MCF 10A (cell line): ENCODE measurements around the gene CNPY4. TPM values are rescaled to one million over a fixed set of nuclear protein-coding genes. Genes with fewer than 3 reads are reported as not detected.

ENCODE experiments used
- BruUV-seq: library from RNA; stranded (reverse); fragments of 400-500 nt; replicated peaks from 2 replicates; lab custom pipeline; 2021; lab: Mats Ljungman, UMichigan
- CTCF ChIA-PET: fragments of 300-600 bp; sonication (Branson Sonifier 250); formaldehyde crosslinking; extraction: SDS; loops from one replicate; lab custom pipeline; 2021; ENCODE audit warnings: antibody characterized with exemption, inconsistent platforms; lab: Yijun Ruan, JAX
- POLR2A ChIA-PET: fragments of 300-600, 350-650 bp; sonication (Branson Sonifier 250); formaldehyde crosslinking; extraction: SDS; loops from one replicate; lab custom pipeline; 2020; ENCODE audit warnings: antibody characterized with exemption, inconsistent platforms; lab: Yijun Ruan, JAX
- DNase-seq: peaks from one replicate; pipeline ENCODE4 v3.0.0-alpha.2; 2018; ENCODE audit not compliant: unreplicated experiment
- H3K27ac Mint-ChIP-seq: one replicate; pipeline ENCODE4 v1.8.0; 2022; ENCODE audit warnings: mild to moderate bottlenecking, low read depth, mixed read lengths; ENCODE audit not compliant: unreplicated experiment
- H3K27me3 Mint-ChIP-seq: one replicate; pipeline ENCODE4 v1.8.0; 2022; ENCODE audit warnings: mixed read lengths; ENCODE audit not compliant: insufficient read depth, unreplicated experiment
- H3K36me3 Mint-ChIP-seq: one replicate; pipeline ENCODE4 v1.8.0; 2022; ENCODE audit warnings: mild to moderate bottlenecking, moderate library complexity, mixed read lengths; ENCODE audit not compliant: insufficient read depth, unreplicated experiment
- H3K4me1 Mint-ChIP-seq: one replicate; pipeline ENCODE4 v1.8.0; 2022; ENCODE audit warnings: mixed read lengths; ENCODE audit not compliant: insufficient read depth, unreplicated experiment
- H3K4me3 Mint-ChIP-seq: one replicate; pipeline ENCODE4 v1.8.0; 2022; ENCODE audit warnings: mild to moderate bottlenecking, moderate library complexity, mixed read lengths; ENCODE audit not compliant: unreplicated experiment
- H3K9me3 Mint-ChIP-seq: one replicate; pipeline ENCODE4 v1.8.0; 2022; ENCODE audit warnings: mixed read lengths; ENCODE audit not compliant: unreplicated experiment
- intact Hi-C: fragments of 100-400 bp; cut with micrococcal nuclease; formaldehyde crosslinking; loops from 2 replicates; pipeline ENCODE4 v1.14.1; 2022
- total RNA-seq: library from RNA; stranded (reverse); gene quantifications from 2 replicates; pipeline ENCODE4 v1.2.3, GENCODE V29; 2022
- TF ChIP-seq, protein P1 (sequence below): fragments of 200-600 bp; IDR thresholded peaks from one replicate; pipeline ENCODE4 v1.8.0; 2022; ENCODE audit warnings: antibody characterized with exemption, mild to moderate bottlenecking; ENCODE audit not compliant: unreplicated experiment

CNPY4 gene
- total RNA-seq, 1 experiment from 2014 or later: 2.9 TPM

DNA sequence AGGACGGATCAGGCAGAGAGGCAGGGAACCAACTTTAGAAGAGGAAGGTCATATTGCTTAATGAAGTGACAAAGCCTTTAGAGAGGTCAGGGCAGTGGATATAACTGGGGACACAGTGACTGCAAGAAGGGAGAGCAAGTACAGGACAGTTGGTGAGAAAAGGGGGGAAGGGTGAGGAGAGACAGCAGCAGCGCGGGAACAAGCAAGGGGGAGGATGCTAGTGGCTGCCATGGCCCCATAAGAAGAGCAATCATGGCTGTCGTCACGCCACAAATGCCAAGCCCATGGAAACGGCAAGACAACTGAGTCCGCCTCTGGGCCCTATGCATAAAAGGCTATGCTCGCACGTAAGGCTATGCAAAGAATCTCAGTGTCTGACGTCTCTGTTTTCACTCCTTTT, 47.0 kb upstream of the CNPY4 start:
- no TSS peak for BruUV-seq
- H3K27ac Mint-ChIP-seq: no peak overlapping the region
- peaks cover 93% of the 10 kb centered on the region for H3K36me3 Mint-ChIP-seq
- POLR2A ChIA-PET: interaction anchor here (1.0 to 1.3 kb wide), 2 partner anchors 15 to 57 kb away, joined by 3 read pairs; partner anchors contain the start of gene ZKSCAN1
- H3K4me1 Mint-ChIP-seq: no peaks in the 10 kb centered on the region
- CTCF ChIA-PET: interaction anchor here (1.6 to 1.9 kb wide), 2 partner anchors 78 to 82 kb away, joined by 5 to 6 read pairs; no protein-coding TSS in a partner anchor
- peaks cover 16% of the 10 kb centered on the region for H3K9me3 Mint-ChIP-seq
- no peak overlapping the region for H3K4me3 Mint-ChIP-seq
- no peak for DNase-seq
- TF ChIP-seq, protein P1, sequence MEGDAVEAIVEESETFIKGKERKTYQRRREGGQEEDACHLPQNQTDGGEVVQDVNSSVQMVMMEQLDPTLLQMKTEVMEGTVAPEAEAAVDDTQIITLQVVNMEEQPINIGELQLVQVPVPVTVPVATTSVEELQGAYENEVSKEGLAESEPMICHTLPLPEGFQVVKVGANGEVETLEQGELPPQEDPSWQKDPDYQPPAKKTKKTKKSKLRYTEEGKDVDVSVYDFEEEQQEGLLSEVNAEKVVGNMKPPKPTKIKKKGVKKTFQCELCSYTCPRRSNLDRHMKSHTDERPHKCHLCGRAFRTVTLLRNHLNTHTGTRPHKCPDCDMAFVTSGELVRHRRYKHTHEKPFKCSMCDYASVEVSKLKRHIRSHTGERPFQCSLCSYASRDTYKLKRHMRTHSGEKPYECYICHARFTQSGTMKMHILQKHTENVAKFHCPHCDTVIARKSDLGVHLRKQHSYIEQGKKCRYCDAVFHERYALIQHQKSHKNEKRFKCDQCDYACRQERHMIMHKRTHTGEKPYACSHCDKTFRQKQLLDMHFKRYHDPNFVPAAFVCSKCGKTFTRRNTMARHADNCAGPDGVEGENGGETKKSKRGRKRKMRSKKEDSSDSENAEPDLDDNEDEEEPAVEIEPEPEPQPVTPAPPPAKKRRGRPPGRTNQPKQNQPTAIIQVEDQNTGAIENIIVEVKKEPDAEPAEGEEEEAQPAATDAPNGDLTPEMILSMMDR: no peak
- intact Hi-C loops: no loop called here
- H3K27me3 Mint-ChIP-seq: no peaks in the 10 kb centered on the region

DNA sequence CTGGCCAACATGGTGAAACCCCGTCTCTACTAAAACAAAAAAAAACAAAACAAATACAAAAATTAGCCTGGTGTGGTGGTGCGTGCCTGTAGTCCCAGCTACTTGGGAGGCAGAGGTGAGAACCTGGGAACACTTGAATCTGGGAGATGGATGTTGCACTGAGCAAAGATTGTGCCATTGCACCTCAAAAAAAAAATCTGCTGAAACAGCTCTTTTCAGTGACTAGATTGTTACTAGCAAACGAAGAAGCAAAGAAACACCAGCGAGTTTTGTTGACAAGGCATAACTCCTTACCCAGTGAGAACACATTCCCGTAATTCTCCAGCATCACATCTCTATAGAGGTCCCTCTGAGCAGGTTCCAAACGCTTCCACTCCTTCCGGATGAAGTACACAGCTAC, 44.6 kb upstream of the CNPY4 start:
- no TSS peak for BruUV-seq

DNA sequence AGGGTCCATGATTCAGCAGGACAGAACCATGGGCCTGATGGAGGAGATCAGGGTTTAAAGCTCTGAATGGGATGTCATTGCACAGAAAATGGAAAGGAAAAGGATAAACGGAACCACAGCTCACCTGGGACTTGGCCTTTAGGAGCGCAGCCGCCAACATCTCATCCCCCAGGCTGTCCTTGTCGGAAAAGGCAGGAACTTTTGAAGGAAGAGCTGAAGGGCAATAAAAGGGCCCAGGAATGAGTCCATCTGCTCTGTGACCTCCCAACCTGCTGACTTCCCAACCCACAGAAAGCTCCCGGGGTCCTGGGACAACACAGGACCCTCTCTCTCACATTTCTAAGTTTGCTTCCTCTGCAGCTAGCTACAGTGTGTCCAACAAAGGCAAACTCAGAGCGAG, 44.0 kb upstream of the CNPY4 start:
- no TSS peak for BruUV-seq
- DNase-seq: no peak
- peaks cover 6% of the 10 kb centered on the region for H3K4me1 Mint-ChIP-seq
- H3K4me3 Mint-ChIP-seq: no peak overlapping the region
- H3K9me3 Mint-ChIP-seq: peaks cover 16% of the 10 kb centered on the region
- no peaks in the 10 kb centered on the region for H3K27me3 Mint-ChIP-seq
- CTCF ChIA-PET: interaction anchor here (0.5 to 2.0 kb wide), 5 partner anchors 82 to 802 kb away, joined by 3 to 7 read pairs (median 4); no protein-coding TSS in a partner anchor
- intact Hi-C loops: no loop called here
- peaks cover 97% of the 10 kb centered on the region for H3K36me3 Mint-ChIP-seq
- TF ChIP-seq, protein P1: no peak
- no peak overlapping the region for H3K27ac Mint-ChIP-seq
- POLR2A ChIA-PET: interaction anchor here (0.7 to 1.4 kb wide), 4 partner anchors 12 to 455 kb away, joined by 3 to 5 read pairs (median 4); partner anchors contain the start of genes ZKSCAN1 and ZSCAN21

More for the DNA sequence above, 44.6 kb upstream of the CNPY4 start:
- no peaks in the 10 kb centered on the region for H3K27me3 Mint-ChIP-seq
- ChIA-PET CTCF (interaction anchor here (0.6 to 2.0 kb wide), 2 partner anchors 78 to 81 kb away, joined by 4 to 7 read pairs; no protein-coding TSS in a partner anchor), POLR2A (interaction anchor here (0.6 to 1.4 kb wide), 4 partner anchors 11 to 454 kb away, joined by 3 to 5 read pairs (median 4); partner anchors contain the start of gene ZSCAN21)
- H3K27ac Mint-ChIP-seq: no peak overlapping the region
- H3K36me3 Mint-ChIP-seq: peaks cover 97% of the 10 kb centered on the region
- no peak overlapping the region for H3K4me3 Mint-ChIP-seq
- no peak for DNase-seq
- peaks cover 16% of the 10 kb centered on the region for H3K9me3 Mint-ChIP-seq
- peaks cover 6% of the 10 kb centered on the region for H3K4me1 Mint-ChIP-seq
- TF ChIP-seq, protein P1: no peak
- intact Hi-C loops: no loop called here

DNA sequence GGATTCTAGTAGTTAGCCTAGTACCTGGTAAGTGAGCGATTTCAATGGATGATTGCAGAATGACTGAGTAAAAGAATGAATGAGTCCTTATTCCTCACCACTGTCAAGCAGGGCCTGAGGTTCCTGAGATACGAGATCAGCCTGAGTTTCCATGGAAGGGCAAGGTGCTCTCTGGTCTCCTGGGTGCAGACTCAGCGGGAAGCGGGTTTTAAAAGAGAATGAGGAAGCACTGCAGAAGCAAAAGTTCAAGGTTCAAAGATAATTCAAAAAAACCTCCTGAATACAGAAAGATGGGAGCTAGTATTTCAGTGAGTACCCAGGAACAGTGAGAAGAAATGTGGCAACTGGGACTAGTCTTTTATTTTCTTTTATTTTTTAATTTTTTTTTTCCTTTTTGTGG, 42.2 kb upstream of the CNPY4 start:
- Mint-ChIP-seq H3K27me3 (no peaks in the 10 kb centered on the region), H3K9me3 (peaks cover 6% of the 10 kb centered on the region), H3K27ac (no peak overlapping the region), H3K4me3 (no peak overlapping the region), H3K4me1 (peaks cover 6% of the 10 kb centered on the region), H3K36me3 (peaks cover 79% of the 10 kb centered on the region)
- TF ChIP-seq, protein P1: no peak
- intact Hi-C loops: no loop called here
- POLR2A ChIA-PET: interaction anchor here (1.0 to 1.2 kb wide), 2 partner anchors 10 to 24 kb away, joined by 4 read pairs; partner anchors contain the start of genes AP4M1 and MCM7
- CTCF ChIA-PET: no interaction called here
- no TSS peak for BruUV-seq
- DNase-seq: no peak
